ENCODE data around the gene HEBP1.

The HEBP1 gene

GRCh38 chr12:12930633-12931219 is 69.3 kb downstream of the HEBP1 start:
- DNase-seq (ENCODE audit: low read depth) = no peak
- H3K4me3 ChIP-seq (ENCODE audit: low read length) = no peak overlapping the region
- TF ChIP-seq CTCF (conservative IDR thresholded peaks at IDR 0.05; ENCODE audit: low read depth, low read length) = no peak

- no peak for DNase-seq (ENCODE audit: low read depth)
- TF ChIP-seq CTCF (conservative IDR thresholded peaks at IDR 0.05; ENCODE audit: low read depth, low read length) = no peak
Measured at GRCh38 chr12:12929696-12930095, 70.4 kb downstream of the HEBP1 start.

GRCh38 chr12:12927211-12928079 is 72.6 kb downstream of the HEBP1 start:
- peak overlapping the region; percentile 38 for H3K4me3 ChIP-seq (ENCODE audit: low read length)
- TF ChIP-seq CTCF (conservative IDR thresholded peaks at IDR 0.05; ENCODE audit: low read depth, low read length) = no peak
- no peak for DNase-seq (ENCODE audit: low read depth)

More at GRCh38 chr12:12929696-12930095, 70.4 kb downstream of the HEBP1 start:
- H3K4me3 ChIP-seq (ENCODE audit: low read length) = no peak overlapping the region

GRCh38 chr12:12926571-12927071 is 73.4 kb downstream of the HEBP1 start:
- no peak overlapping the region for H3K4me3 ChIP-seq (ENCODE audit: low read length)
- no peak for DNase-seq (ENCODE audit: low read depth)
- no peak for TF ChIP-seq CTCF (conservative IDR thresholded peaks at IDR 0.05; ENCODE audit: low read depth, low read length)

GRCh38 chr12:12925388-12925787 is 74.7 kb downstream of the HEBP1 start:
- DNase-seq (ENCODE audit: low read depth) = no peak
- H3K4me3 ChIP-seq (ENCODE audit: low read length) = no peak overlapping the region
- no peak for TF ChIP-seq CTCF (conservative IDR thresholded peaks at IDR 0.05; ENCODE audit: low read depth, low read length)

Data from retinal pigment epithelial cell (primary cell).